IgD-negative memory B cell (primary cell): ENCODE results near the gene ZNRF3. TPM values are rescaled to one million over a fixed set of nuclear protein-coding genes. Genes with fewer than 3 reads are reported as not detected.
"Not testable (repeated sequence)": the region's sequence is repeated elsewhere in the genome, so short reads cannot be mapped to it uniquely, and the experiment has no call there.

Experiments used
- H3K27ac Mint-ChIP-seq, 3 donors: one replicate each; pipeline ENCODE4 v1.8.0; 2020 to 2022; ENCODE audit warnings: mild to moderate bottlenecking in 3 of 3, mixed read lengths in 3 of 3, moderate library complexity in 1 of 3
- H3K27me3 Mint-ChIP-seq: one replicate; pipeline ENCODE4 v1.8.0; 2021; ENCODE audit warnings: mixed read lengths
- H3K36me3 Mint-ChIP-seq: one replicate; pipeline ENCODE4 v1.8.0; 2020; ENCODE audit warnings: mild to moderate bottlenecking, mixed read lengths
- H3K4me1 Mint-ChIP-seq, 3 donors: one replicate each; pipeline ENCODE4 v1.8.0; 2020 to 2022; ENCODE audit warnings: mixed read lengths in 3 of 3, mild to moderate bottlenecking in 1 of 3
- H3K4me3 Mint-ChIP-seq, 4 donors: one replicate each; pipeline ENCODE4 v1.8.0; 2020 to 2022; ENCODE audit warnings: mild to moderate bottlenecking in 4 of 4, mixed read lengths in 4 of 4, moderate library complexity in 3 of 4
- H3K9me3 Mint-ChIP-seq, 3 donors: one replicate each; pipeline ENCODE4 v1.8.0; 2020 to 2021; ENCODE audit warnings: mixed read lengths in 3 of 3, mild to moderate bottlenecking in 1 of 3
- polyA plus RNA-seq: library from polyadenylated mRNA; unstranded; fragments of 300-500 nt; fragmentation: Illumina TruSeq; gene quantifications from one replicate; pipeline ENCODE4 v1.2.3, GENCODE V29; 2021

The ZNRF3 gene
- polyA plus RNA-seq, 1 donor from 2014 or later = 0.16 TPM

- Mint-ChIP-seq H3K4me3 (no peak overlapping the region), H3K36me3 (peaks cover 1% of the 10 kb centered on the region), H3K27ac (no peak overlapping the region), H3K4me1 (no peaks in the 10 kb centered on the region), H3K27me3 (no peaks in the 10 kb centered on the region), H3K9me3 (no peaks in the 10 kb centered on the region)
Measured at GRCh38 chr22:29037340-29037932, 154.1 kb downstream of the ZNRF3 start.

- no peak overlapping the region for H3K4me3 Mint-ChIP-seq
- H3K4me1 Mint-ChIP-seq = no peaks in the 10 kb centered on the region
- H3K27me3 Mint-ChIP-seq = no peaks in the 10 kb centered on the region
- H3K9me3 Mint-ChIP-seq = no peaks in the 10 kb centered on the region
- no peak overlapping the region for H3K27ac Mint-ChIP-seq
- H3K36me3 Mint-ChIP-seq = peaks cover 1% of the 10 kb centered on the region
Measured at GRCh38 chr22:29039148-29039547, 155.8 kb downstream of the ZNRF3 start.

GRCh38 chr22:29039684-29040083, 156.3 kb downstream of the ZNRF3 start:
- H3K27me3 Mint-ChIP-seq, H3K36me3 Mint-ChIP-seq, H3K9me3 Mint-ChIP-seq, H3K27ac Mint-ChIP-seq, H3K4me3 Mint-ChIP-seq, H3K4me1 Mint-ChIP-seq: not testable (repeated sequence)

DNA sequence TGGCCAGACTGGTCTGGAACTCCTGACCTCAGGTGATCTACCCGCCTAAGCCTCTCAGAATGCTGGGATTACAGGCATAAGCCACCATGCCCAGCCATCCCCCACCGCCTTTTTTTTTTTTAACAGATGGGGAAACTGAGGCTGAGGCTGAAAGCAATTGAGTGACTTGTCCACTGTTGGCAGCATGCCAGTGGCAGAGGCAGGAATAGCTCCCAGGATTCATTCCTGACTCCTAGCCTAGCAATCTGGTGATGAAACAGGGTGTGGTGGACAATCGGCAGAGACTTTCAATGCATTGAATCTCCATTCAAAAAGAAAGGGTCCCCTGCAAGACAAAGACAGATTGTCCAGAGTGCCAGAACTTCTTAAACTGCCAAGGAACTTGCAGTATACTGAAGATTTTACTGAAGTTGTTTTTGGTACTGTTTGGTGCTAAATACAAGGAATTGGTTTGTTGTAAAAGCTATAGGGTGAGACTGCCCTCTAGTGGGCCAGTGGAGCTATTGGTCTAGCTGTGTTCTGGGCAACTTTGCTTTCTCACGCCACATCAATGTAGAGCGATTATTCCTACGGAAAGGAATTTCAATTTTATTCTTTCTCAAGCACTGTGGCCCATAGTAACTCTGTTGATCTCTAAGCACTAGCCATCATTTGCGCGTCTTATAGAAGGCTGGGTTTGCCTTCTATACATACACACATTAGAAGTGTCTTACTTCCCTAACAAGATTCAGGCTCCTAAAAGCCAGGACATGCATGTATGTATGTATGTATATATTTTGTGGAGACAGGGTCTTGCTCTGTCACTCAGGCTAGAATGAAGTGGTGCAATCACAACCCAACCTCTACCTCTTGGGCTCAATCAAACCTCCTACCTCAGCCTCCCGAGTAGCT, 157.3 kb downstream of the ZNRF3 start:
- Mint-ChIP-seq H3K36me3 (peaks cover 1% of the 10 kb centered on the region), H3K27me3 (no peaks in the 10 kb centered on the region), H3K9me3 (no peaks in the 10 kb centered on the region), H3K4me3 (no peak overlapping the region), H3K27ac (no peak overlapping the region), H3K4me1 (no peaks in the 10 kb centered on the region)

- Mint-ChIP-seq H3K4me1 (no peaks in the 10 kb centered on the region), H3K36me3 (peaks cover 1% of the 10 kb centered on the region)
Measured at GRCh38 chr22:29041408-29041807, 158.0 kb downstream of the ZNRF3 start.

DNA sequence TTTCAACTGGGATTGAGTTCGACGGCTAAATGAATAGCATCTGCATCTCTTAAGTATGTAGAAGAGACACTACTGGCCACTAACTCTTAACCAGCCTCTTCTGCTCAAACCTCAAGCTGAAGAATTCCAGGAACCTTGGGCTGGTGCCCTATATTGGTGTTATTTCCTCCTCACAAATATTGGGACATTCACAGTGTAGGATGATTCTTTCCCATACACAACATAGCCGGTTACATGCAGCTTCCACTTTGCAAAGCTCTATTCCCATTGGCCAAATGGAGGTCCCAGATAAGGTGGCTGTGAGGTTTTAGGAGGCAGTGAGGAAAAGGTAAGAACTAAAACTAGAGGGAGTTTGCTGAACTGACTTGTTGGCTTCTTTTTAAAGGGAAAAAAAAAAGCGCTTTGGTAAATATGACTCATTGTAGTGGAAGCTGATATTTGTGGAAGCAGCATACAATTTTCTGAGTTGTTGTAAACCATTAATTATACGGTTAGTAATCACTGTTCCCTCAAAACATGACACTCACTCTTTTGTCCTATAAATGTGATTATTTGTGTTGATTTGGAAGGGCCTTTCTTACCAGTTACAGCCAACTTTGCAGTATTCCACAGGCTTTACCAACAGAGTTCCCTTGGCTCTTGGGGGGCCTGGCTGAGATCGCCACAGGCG, 160.7 kb downstream of the ZNRF3 start:
- no peak overlapping the region for H3K4me3 Mint-ChIP-seq
- H3K4me1 Mint-ChIP-seq = no peaks in the 10 kb centered on the region
- peak overlapping the region in 1 of 3 donors; percentile 57 for H3K27ac Mint-ChIP-seq
- peaks cover 1% of the 10 kb centered on the region for H3K36me3 Mint-ChIP-seq
- no peaks in the 10 kb centered on the region for H3K27me3 Mint-ChIP-seq
- H3K9me3 Mint-ChIP-seq = no peaks in the 10 kb centered on the region

More at GRCh38 chr22:29041408-29041807, 158.0 kb downstream of the ZNRF3 start:
- H3K27me3 Mint-ChIP-seq = no peaks in the 10 kb centered on the region
- H3K4me3 Mint-ChIP-seq = no peak overlapping the region
- no peaks in the 10 kb centered on the region for H3K9me3 Mint-ChIP-seq
- no peak overlapping the region for H3K27ac Mint-ChIP-seq

DNA sequence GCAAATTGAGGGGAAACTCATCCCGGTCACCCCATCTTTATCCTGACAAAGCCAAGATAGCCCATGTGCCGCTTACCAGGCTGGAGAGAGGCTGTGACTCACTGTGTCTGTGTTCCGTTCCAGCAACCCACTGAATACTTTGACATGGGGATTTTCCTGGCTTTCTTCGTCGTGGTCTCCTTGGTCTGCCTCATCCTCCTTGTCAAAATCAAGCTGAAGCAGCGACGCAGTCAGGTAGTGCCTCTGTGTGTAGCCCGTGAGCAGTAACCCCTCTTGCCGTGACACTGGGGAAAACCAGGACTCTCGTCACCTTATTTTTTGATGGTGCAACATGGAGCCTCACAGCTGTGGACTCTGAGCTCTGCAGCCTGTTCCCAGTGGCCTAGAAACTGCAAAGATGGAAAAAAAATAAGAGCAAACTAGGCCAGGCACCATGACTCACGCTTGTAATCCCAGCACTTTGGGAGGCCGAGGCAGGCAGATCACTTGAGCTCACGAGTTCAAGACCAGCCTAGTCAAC, 161.3 kb downstream of the ZNRF3 start:
- Mint-ChIP-seq H3K27ac (peak overlapping the region in 1 of 3 donors; percentile 57), H3K4me3 (no peak overlapping the region), H3K9me3 (no peaks in the 10 kb centered on the region), H3K36me3 (peaks cover 1% of the 10 kb centered on the region), H3K27me3 (no peaks in the 10 kb centered on the region), H3K4me1 (no peaks in the 10 kb centered on the region)

- Mint-ChIP-seq H3K27ac (no peak overlapping the region), H3K27me3 (peaks cover 1% of the 10 kb centered on the region), H3K36me3 (peaks cover 2% of the 10 kb centered on the region), H3K4me3 (no peak overlapping the region), H3K4me1 (no peaks in the 10 kb centered on the region), H3K9me3 (no peaks in the 10 kb centered on the region)
Measured at GRCh38 chr22:29048822-29049654, 165.7 kb downstream of the ZNRF3 start.

DNA sequence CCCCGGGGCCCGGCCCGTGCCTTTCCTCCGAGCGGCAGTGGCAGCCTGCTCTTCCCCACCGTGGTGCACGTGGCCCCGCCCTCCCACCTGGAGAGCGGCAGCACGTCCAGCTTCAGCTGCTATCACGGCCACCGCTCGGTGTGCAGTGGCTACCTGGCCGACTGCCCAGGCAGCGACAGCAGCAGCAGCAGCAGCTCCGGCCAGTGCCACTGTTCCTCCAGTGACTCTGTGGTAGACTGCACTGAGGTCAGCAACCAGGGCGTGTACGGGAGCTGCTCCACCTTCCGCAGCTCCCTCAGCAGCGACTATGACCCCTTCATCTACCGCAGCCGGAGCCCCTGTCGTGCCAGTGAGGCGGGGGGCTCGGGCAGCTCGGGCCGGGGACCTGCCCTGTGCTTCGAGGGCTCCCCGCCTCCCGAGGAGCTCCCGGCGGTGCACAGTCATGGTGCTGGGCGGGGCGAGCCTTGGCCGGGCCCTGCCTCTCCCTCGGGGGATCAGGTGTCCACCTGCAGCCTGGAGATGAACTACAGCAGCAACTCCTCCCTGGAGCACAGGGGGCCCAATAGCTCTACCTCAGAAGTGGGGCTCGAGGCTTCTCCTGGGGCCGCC, 166.4 kb downstream of the ZNRF3 start:
- H3K4me1 Mint-ChIP-seq = no peaks in the 10 kb centered on the region
- H3K4me3 Mint-ChIP-seq = no peak overlapping the region
- H3K36me3 Mint-ChIP-seq = peaks cover 2% of the 10 kb centered on the region
- H3K27ac Mint-ChIP-seq = no peak overlapping the region
- peaks cover 1% of the 10 kb centered on the region for H3K27me3 Mint-ChIP-seq
- no peaks in the 10 kb centered on the region for H3K9me3 Mint-ChIP-seq

GRCh38 chr22:29050457-29050856, 167.1 kb downstream of the ZNRF3 start:
- H3K4me1 Mint-ChIP-seq = no peaks in the 10 kb centered on the region
- peaks cover 3% of the 10 kb centered on the region for H3K36me3 Mint-ChIP-seq
- H3K27me3 Mint-ChIP-seq = peaks cover 1% of the 10 kb centered on the region
- H3K9me3 Mint-ChIP-seq = no peaks in the 10 kb centered on the region
- H3K4me3 Mint-ChIP-seq = no peak overlapping the region
- no peak overlapping the region for H3K27ac Mint-ChIP-seq

DNA sequence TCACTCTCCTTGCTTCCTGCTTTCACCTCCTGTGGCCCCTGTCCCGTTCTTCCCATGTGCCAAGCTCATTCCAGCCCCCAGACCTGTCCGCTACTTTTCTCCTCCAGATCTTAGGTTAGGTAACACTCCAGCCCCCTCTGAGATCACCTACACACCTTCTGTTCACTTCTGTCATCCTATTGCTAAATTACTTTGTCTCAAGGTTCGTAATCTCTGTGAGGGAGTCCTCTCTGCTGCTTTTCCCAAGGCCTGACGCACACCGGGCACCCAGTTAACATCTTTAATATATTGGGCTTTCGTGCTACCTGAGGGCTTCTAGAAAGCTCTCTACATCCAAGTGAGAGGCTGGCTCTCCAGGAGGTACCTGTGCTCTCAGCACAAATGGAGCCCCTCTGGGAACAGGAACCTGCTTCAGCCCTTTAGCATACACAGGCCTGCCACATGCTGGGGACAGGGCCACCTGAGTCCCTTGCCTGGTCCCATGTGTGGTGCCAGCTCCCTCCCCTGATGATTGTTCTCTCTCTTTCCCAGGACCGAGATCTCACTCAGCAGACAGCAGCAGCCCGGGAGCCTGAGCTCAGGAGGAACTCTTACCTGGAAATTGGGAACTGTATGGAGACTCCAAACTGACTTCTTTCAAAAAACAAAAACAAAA, 169.8 kb downstream of the ZNRF3 start:
- H3K4me3 Mint-ChIP-seq = no peak overlapping the region
- no peaks in the 10 kb centered on the region for H3K9me3 Mint-ChIP-seq
- H3K4me1 Mint-ChIP-seq = no peaks in the 10 kb centered on the region
- H3K27me3 Mint-ChIP-seq = peaks cover 1% of the 10 kb centered on the region
- H3K27ac Mint-ChIP-seq = no peak overlapping the region
- H3K36me3 Mint-ChIP-seq = peaks cover 3% of the 10 kb centered on the region

GRCh38 chr22:29054251-29054767, 170.9 kb downstream of the ZNRF3 start:
- peaks cover 3% of the 10 kb centered on the region for H3K36me3 Mint-ChIP-seq
- peaks cover 4% of the 10 kb centered on the region for H3K27me3 Mint-ChIP-seq
- no peak overlapping the region for H3K27ac Mint-ChIP-seq
- no peaks in the 10 kb centered on the region for H3K4me1 Mint-ChIP-seq
- H3K4me3 Mint-ChIP-seq = no peak overlapping the region
- H3K9me3 Mint-ChIP-seq = no peaks in the 10 kb centered on the region

DNA sequence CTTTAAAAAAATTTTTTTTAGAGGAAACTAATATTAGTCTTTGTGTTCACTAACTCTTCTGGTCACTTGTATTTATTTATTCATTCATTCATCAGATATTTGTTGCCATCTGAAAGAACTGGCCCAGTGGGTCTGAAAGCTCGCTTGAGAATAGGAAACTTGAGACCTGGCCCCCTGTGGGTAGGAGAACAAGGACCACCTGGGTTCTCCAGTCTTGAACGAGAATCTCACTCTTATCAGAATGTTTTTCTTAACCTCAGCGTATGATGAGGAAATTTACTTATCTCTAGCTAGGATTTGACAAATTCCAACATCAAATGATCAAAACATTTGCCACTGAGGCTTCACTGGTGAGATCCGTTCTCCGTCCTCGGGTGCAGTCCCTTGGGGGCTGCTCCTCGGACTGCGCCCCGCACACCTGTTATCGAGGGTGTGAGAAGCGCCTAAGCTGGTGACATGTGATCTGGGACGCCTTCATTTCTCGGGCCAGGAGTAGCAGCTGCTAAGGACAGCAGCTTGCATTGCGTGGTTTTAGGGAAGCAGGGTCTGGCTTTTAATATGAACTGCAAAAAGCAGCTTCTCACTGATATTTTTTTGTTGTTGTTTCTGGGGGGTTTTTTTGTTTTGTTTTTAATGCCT, 171.9 kb downstream of the ZNRF3 start:
- peaks cover 3% of the 10 kb centered on the region for H3K36me3 Mint-ChIP-seq
- H3K27me3 Mint-ChIP-seq = peaks cover 4% of the 10 kb centered on the region
- no peak overlapping the region for H3K27ac Mint-ChIP-seq
- H3K4me1 Mint-ChIP-seq = no peaks in the 10 kb centered on the region
- H3K4me3 Mint-ChIP-seq = no peak overlapping the region
- no peaks in the 10 kb centered on the region for H3K9me3 Mint-ChIP-seq
